HEK293T (cell line): ENCODE results near the gene MMD2.

Experiments used
- CTCF ChIA-PET: fragments of 350-600 bp; formaldehyde crosslinking; extraction: SDS; loops from one replicate; lab custom pipeline; 2021; ENCODE audit warnings: antibody characterized with exemption, inconsistent platforms; lab: Yijun Ruan, JAX
- POLR2A ChIA-PET: fragments of 350-600 bp; formaldehyde crosslinking; extraction: SDS; loops from one replicate; lab custom pipeline; 2020; ENCODE audit warnings: antibody characterized with exemption, inconsistent platforms; lab: Yijun Ruan, JAX
- DNase-seq: peaks from one replicate; pipeline ENCODE4 v3.0.0; 2012; ENCODE audit warnings: mixed read lengths; ENCODE audit errors: extremely low spot score
- ARNT ChIP-seq: fragments of 450-650 bp; IDR thresholded peaks from 2 replicates; pipeline ENCODE4 v1.6.1; 2017; ENCODE audit warnings: mild to moderate bottlenecking
- BHLHE40 ChIP-seq: fragments of 450-650 bp; IDR thresholded peaks from 2 replicates; pipeline ENCODE4 v1.6.1; 2016; ENCODE audit warnings: mild to moderate bottlenecking, moderate library complexity, borderline replicate concordance
- CTBP1 ChIP-seq: fragments of 450-650 bp; IDR thresholded peaks from 2 replicates; pipeline ENCODE4 v1.6.1; 2016; ENCODE audit warnings: borderline replicate concordance
- ELF4 ChIP-seq: fragments of 450-650 bp; IDR thresholded peaks from 2 replicates; pipeline ENCODE4 v1.6.1; 2017; ENCODE audit warnings: antibody characterized with exemption
- FOXA1 ChIP-seq: fragments of 450-650 bp; IDR thresholded peaks from 2 replicates; pipeline ENCODE4 v1.6.1; 2016; ENCODE audit warnings: mild to moderate bottlenecking
- FOXK2 ChIP-seq: fragments of 450-650 bp; IDR thresholded peaks from 2 replicates; pipeline ENCODE4 v1.6.1; 2016; ENCODE audit warnings: mild to moderate bottlenecking
- FOXM1 ChIP-seq: fragments of 450-650 bp; IDR thresholded peaks from 2 replicates; pipeline ENCODE4 v1.6.1; 2017; ENCODE audit warnings: mild to moderate bottlenecking, borderline replicate concordance
- HDGF ChIP-seq: fragments of 450-650 bp; IDR thresholded peaks from 2 replicates; pipeline ENCODE4 v1.6.1; 2017; ENCODE audit warnings: antibody characterized with exemption, borderline replicate concordance
- L3MBTL2 ChIP-seq: fragments of 450-650 bp; conservative IDR thresholded peaks from 2 replicates; pipeline ENCODE4 v1.6.1; 2016; ENCODE audit warnings: mild to moderate bottlenecking
- LEF1 ChIP-seq: fragments of 450-650 bp; IDR thresholded peaks from 2 replicates; pipeline ENCODE4 v1.6.1; 2017; ENCODE audit warnings: mild to moderate bottlenecking, borderline replicate concordance
- NFRKB ChIP-seq: fragments of 450-650 bp; IDR thresholded peaks from 2 replicates; pipeline ENCODE4 v1.6.1; 2016; ENCODE audit warnings: mild to moderate bottlenecking, moderate library complexity
- PKNOX1 ChIP-seq: fragments of 450-650 bp; IDR thresholded peaks from 2 replicates; pipeline ENCODE4 v1.6.1; 2016
- SP1 ChIP-seq: fragments of 450-650 bp; IDR thresholded peaks from 2 replicates; pipeline ENCODE4 v1.6.1; 2017
- SUZ12 ChIP-seq: fragments of 450-650 bp; IDR thresholded peaks from 2 replicates; pipeline ENCODE4 v1.6.1; 2016; ENCODE audit warnings: mild to moderate bottlenecking
- TARDBP ChIP-seq: fragments of 450-650 bp; IDR thresholded peaks from 2 replicates; pipeline ENCODE4 v1.6.1; 2016
- ZNF384 ChIP-seq: fragments of 450-650 bp; IDR thresholded peaks from 2 replicates; pipeline ENCODE4 v1.6.1; 2016

Gene MMD2

GRCh38 chr7:4875391-4875790 is 83.6 kb downstream of the MMD2 start:
- DNase-seq, result no peak
- ChIA-PET CTCF (no interaction called here), POLR2A (no interaction called here)
- TF ChIP-seq FOXK2, result no peak
- no peak for TF ChIP-seq NFRKB
- no peak for TF ChIP-seq CTBP1

GRCh38 chr7:4873071-4873944 is 85.7 kb downstream of the MMD2 start:
- ChIA-PET CTCF (no interaction called here), POLR2A (interaction anchor here (1.0 kb wide), 1 partner anchor 9 kb away, joined by 3 read pairs; no protein-coding TSS in a partner anchor)
- TF ChIP-seq PKNOX1, result no peak
- no peak for TF ChIP-seq LEF1
- TF ChIP-seq SUZ12, result no peak
- no peak for TF ChIP-seq HDGF
- TF ChIP-seq ARNT, result no peak
- no peak for TF ChIP-seq FOXK2
- no peak for TF ChIP-seq SP1
- TF ChIP-seq CTBP1, result no peak
- no peak for TF ChIP-seq ZNF384
- no peak for TF ChIP-seq BHLHE40
- TF ChIP-seq FOXM1, result no peak
- no peak for TF ChIP-seq L3MBTL2
- no peak for TF ChIP-seq TARDBP
- no peak for TF ChIP-seq NFRKB
- TF ChIP-seq ELF4, result no peak
- TF ChIP-seq FOXA1, result no peak
- no peak for DNase-seq

- TF ChIP-seq FOXK2 (no peak), NFRKB (no peak), SUZ12 (no peak), CTBP1 (no peak), SP1 (no peak), FOXA1 (no peak), BHLHE40 (no peak), HDGF (no peak), FOXM1 (no peak), ZNF384 (no peak), L3MBTL2 (no peak)
- POLR2A ChIA-PET, result no interaction called here
- DNase-seq, result no peak
- CTCF ChIA-PET, result no interaction called here
These were observed 86.9 kb downstream of the MMD2 start for GRCh38 chr7:4871930-4872675.

- no peak for TF ChIP-seq ARNT
- TF ChIP-seq PKNOX1, result no peak
- no peak for TF ChIP-seq ELF4
- TF ChIP-seq LEF1, result no peak
- no peak for TF ChIP-seq SUZ12
- ChIA-PET CTCF (no interaction called here), POLR2A (no interaction called here)
- DNase-seq, result no peak
These were observed 87.8 kb downstream of the MMD2 start for GRCh38 chr7:4871056-4871680.

GRCh38 chr7:4868493-4868892 is 90.5 kb downstream of the MMD2 start:
- DNase-seq, result no peak
- TF ChIP-seq PKNOX1, result no peak
- TF ChIP-seq FOXM1, result no peak
- TF ChIP-seq LEF1, result no peak
- TF ChIP-seq SP1, result no peak
- no peak for TF ChIP-seq ARNT
- TF ChIP-seq CTBP1, result no peak
- no peak for TF ChIP-seq ZNF384
- no peak for TF ChIP-seq ELF4
- TF ChIP-seq BHLHE40, result no peak
- no peak for TF ChIP-seq FOXA1
- ChIA-PET POLR2A (no interaction called here), CTCF (interaction anchor here (0.8 kb wide), 1 partner anchor 14 kb away, joined by 3 read pairs; no protein-coding TSS in a partner anchor)
